Right lobe of liver (tissue), 6 donors: ENCODE measurements around the gene CFAP119. TPM values are rescaled to one million over a fixed set of nuclear protein-coding genes. Genes with fewer than 3 reads are reported as not detected.
A peak's percentile ranks its signal among the peaks of the same experiment; 100 is the strongest.

ENCODE experiments used
- ATAC-seq, 4 donors: fragments of 200-7000 bp; cut with Tn5 transposase; one replicate each; pipeline ENCODE4 v1.9.1; 2020; ENCODE audit warnings: mild to moderate bottlenecking in 4 of 4, moderate library complexity in 4 of 4
- DNase-seq, 3 donors: peaks; one replicate each; pipeline ENCODE4 v3.0.0-alpha.2; 2020
- H3K27ac ChIP-seq, 3 donors: fragments of 200-600 bp; one replicate each; pipeline ENCODE4 v1.8.0; 2022
- H3K27me3 ChIP-seq, 2 donors: fragments of 200-600 bp; one replicate each; pipeline ENCODE4 v1.8.0; 2022
- H3K36me3 ChIP-seq, 4 donors: fragments of 200-600 bp; sonication (generic) in 1 of 4; one replicate each; pipeline versions ENCODE4 v1.5.1 to v1.8.0; 2017 to 2022; ENCODE audit warnings: control low read depth in 1 of 4
- H3K4me1 ChIP-seq, 4 donors: fragments of 200-600 bp; sonication (generic) in 1 of 4; one replicate each; pipeline versions ENCODE4 v1.5.1 to v1.8.0; 2017 to 2022; ENCODE audit warnings: control low read depth in 1 of 4
- H3K4me3 ChIP-seq, 3 donors: fragments of 200-600 bp; one replicate each; pipeline ENCODE4 v1.8.0; 2022
- H3K9me3 ChIP-seq, 4 donors: fragments of 200-600 bp; sonication (generic) in 1 of 4; one replicate each; pipeline versions ENCODE4 v1.5.1 to v1.8.0; 2017 to 2022; ENCODE audit warnings: control low read depth in 1 of 4
- CTCF ChIP-seq, 4 donors: fragments of 200-600 bp in 3 of 4; fragments of 450-650 bp in 1 of 4; IDR thresholded peaks; one replicate each; pipeline versions ENCODE4 v1.5.1 to v1.8.0; 2016 to 2022; ENCODE audit warnings: antibody characterized with exemption in 4 of 4, mild to moderate bottlenecking in 2 of 4
- POLR2A ChIP-seq: fragments of 450-650 bp; IDR thresholded peaks from one replicate; pipeline ENCODE4 v1.6.1; 2017; ENCODE audit warnings: antibody characterized with exemption, mild to moderate bottlenecking
- WGBS: methylation state at CpG from one replicate; pipeline ENCODE4 v1.1.6; 2018; ENCODE audit warnings: low coverage, low lambda C conversion rate; ENCODE audit not compliant: insufficient coverage; ENCODE audit errors: missing lambda C conversion rate; 5-methylcytosine and 5-hydroxymethylcytosine counted together
- intact Hi-C, 2 donors: fragments of 100-400 bp; cut with DNase I; formaldehyde crosslinking; loops; one replicate each; pipeline versions ENCODE4 v1.11.2 to v1.14.1; 2022
- total RNA-seq, 6 experiments: library from RNA; depleted of rRNA in 2 of 6; stranded (reverse); fragments of >200 nt in 2 of 6; fragmentation: NEBNext Ultra II Directional in 3 of 6; extraction: Animal tissue kit (Norgen Biotek cat#: 25700) in 3 of 6; gene quantifications; one replicate each; pipeline versions ENCODE4 v1.1.0 to v1.2.4, GENCODE V29; 2016 to 2023
- donor health status: DM: no; HTN: yes; CAD: no.
- donor health status: DM: no; HTN: no; CAD: no.
- donor health status: DM: no; HTN: no; CAD: no.
- donor health status: DM: no; HTN: yes; CAD: no.
- donor health status: DM: no; HTN: yes; CAD: no.

The CFAP119 gene
- total RNA-seq, 6 experiments from 2014 or later: 0.19 to 1.8 (median 0.29) TPM; not detected in 1

GRCh38 chr16:30737794-30738648 is 23.8 kb downstream of the CFAP119 start:
- peaks cover 22 to 60% (median 44%) of the 10 kb centered on the region in 4 donors for H3K36me3 ChIP-seq
- no peak for DNase-seq
- no peaks in the 10 kb centered on the region for H3K9me3 ChIP-seq
- WGBS: 89% methylated on average over 14 of the region's 25 CpGs
- H3K27me3 ChIP-seq: no peaks in the 10 kb centered on the region
- intact Hi-C loops: no loop called here
- no peak overlapping the region for H3K4me3 ChIP-seq
- ATAC-seq: no peak
- peaks cover 0 to 24% (median 4%) of the 10 kb centered on the region in 4 donors for H3K4me1 ChIP-seq
- H3K27ac ChIP-seq: no peak overlapping the region
- TF ChIP-seq CTCF (IDR thresholded peaks at IDR 0.05) (no peak), POLR2A (no peak)

GRCh38 chr16:30736995-30737793 is 24.7 kb downstream of the CFAP119 start:
- no peaks in the 10 kb centered on the region for H3K9me3 ChIP-seq
- no peak overlapping the region for H3K27ac ChIP-seq
- intact Hi-C loops: no loop called here
- no peak overlapping the region for H3K4me3 ChIP-seq
- peaks cover 0 to 24% (median 4%) of the 10 kb centered on the region in 4 donors for H3K4me1 ChIP-seq
- no peaks in the 10 kb centered on the region for H3K27me3 ChIP-seq
- ATAC-seq: no peak
- peaks cover 22 to 68% (median 47%) of the 10 kb centered on the region in 4 donors for H3K36me3 ChIP-seq
- TF ChIP-seq POLR2A: no peak
- TF ChIP-seq CTCF (IDR thresholded peaks at IDR 0.05): no peak
- WGBS: 94% methylated on average over 5 of the region's 17 CpGs
- DNase-seq: no peak

GRCh38 chr16:30731411-30731810 is 30.5 kb downstream of the CFAP119 start:
- Histone ChIP-seq H3K36me3 (peaks cover 16 to 73% (median 49%) of the 10 kb centered on the region in 4 donors), H3K9me3 (no peaks in the 10 kb centered on the region), H3K27me3 (no peaks in the 10 kb centered on the region), H3K4me3 (no peak overlapping the region), H3K27ac (no peak overlapping the region), H3K4me1 (peaks cover 0 to 15% (median 6%) of the 10 kb centered on the region in 4 donors)
- DNase-seq: no peak
- TF ChIP-seq POLR2A (no peak), CTCF (IDR thresholded peaks at IDR 0.05) (no peak)
- intact Hi-C loops: no loop called here
- no peak for ATAC-seq
- WGBS: 96% methylated on average over 3 of the region's 3 CpGs

- no peaks in the 10 kb centered on the region for H3K27me3 ChIP-seq
- no peak for TF ChIP-seq CTCF (IDR thresholded peaks at IDR 0.05)
- TF ChIP-seq POLR2A: no peak
- DNase-seq (peak; percentile 85 to 92 (median 90)), ATAC-seq (peak; percentile 92 to 97 (median 94))
- H3K9me3 ChIP-seq: no peaks in the 10 kb centered on the region
- H3K4me1 ChIP-seq: peaks cover 0 to 18% (median 8%) of the 10 kb centered on the region in 4 donors
- intact Hi-C loops: no loop called here
- WGBS: 52% methylated on average over 17 of the region's 17 CpGs
- H3K27ac ChIP-seq: peak overlapping the region in 1 of 3 donors; percentile 42
- H3K36me3 ChIP-seq: peaks cover 5 to 60% (median 43%) of the 10 kb centered on the region in 4 donors
- H3K4me3 ChIP-seq: no peak overlapping the region
Observed at GRCh38 chr16:30728899-30729672, 32.8 kb downstream of the CFAP119 start.
